GM12878 (cell line): ENCODE data around the gene GLT6D1.

Experiments used
- BRCA1 ChIP-seq: IDR thresholded peaks from 2 replicates; pipeline ENCODE4 v1.6.1; 2011; ENCODE audit warnings: low read depth, low read length, improper control_type of control experiment
- CTCF ChIP-seq, 3 experiments: IDR thresholded peaks in 2 of 3; conservative IDR thresholded peaks in 1 of 3; 2 replicates each; pipeline ENCODE4 v1.5.1; 2011; ENCODE audit warnings: low read depth in 3 of 3, low read length in 3 of 3, mild to moderate bottlenecking in 3 of 3, control low read depth in 2 of 3, moderate library complexity in 2 of 3, inconsistent platforms in 1 of 3, mixed read lengths in 1 of 3; ENCODE audit not compliant: control insufficient read depth in 2 of 3, insufficient read depth in 1 of 3; ENCODE audit errors: extremely low read depth in 1 of 3
- GABPA ChIP-seq: IDR thresholded peaks from 2 replicates; pipeline ENCODE4 v1.6.1; 2014; ENCODE audit warnings: antibody characterized with exemption, low read depth, mild to moderate bottlenecking, inconsistent platforms
- HDAC6 ChIP-seq: fragments of 200-600 bp; sonication (generic); IDR thresholded peaks from one replicate; pipeline ENCODE4 v1.8.0; 2017; ENCODE audit warnings: antibody characterized with exemption; ENCODE audit not compliant: unreplicated experiment
- MYC ChIP-seq: IDR thresholded peaks from 2 replicates; pipeline ENCODE4 v1.6.1; 2011; ENCODE audit warnings: mild to moderate bottlenecking, low read length, moderate library complexity, inconsistent platforms; ENCODE audit not compliant: insufficient read depth, insufficient replicate concordance, insufficient read length, severe bottlenecking
- POLR2AphosphoS5 ChIP-seq: IDR thresholded peaks from 2 replicates; pipeline ENCODE4 v1.6.1; 2011; ENCODE audit warnings: mild to moderate bottlenecking, low read length, inconsistent platforms
- SIN3A ChIP-seq: IDR thresholded peaks from 2 replicates; pipeline ENCODE4 v1.6.1; 2012; ENCODE audit warnings: low read depth, low read length, improper control_type of control experiment
- SMC3 ChIP-seq: IDR thresholded peaks from 2 replicates; pipeline ENCODE4 v1.6.1; 2011; ENCODE audit warnings: low read length, improper control_type of control experiment, borderline replicate concordance
- SP1 ChIP-seq: IDR thresholded peaks from one replicate; pipeline ENCODE4 v1.6.1; 2011; ENCODE audit warnings: low read depth, low read length
- SPI1 ChIP-seq: IDR thresholded peaks from 2 replicates; pipeline ENCODE4 v1.6.1; 2011; ENCODE audit warnings: low read depth, mild to moderate bottlenecking, low read length, moderate library complexity, borderline replicate concordance; ENCODE audit not compliant: insufficient read depth
- ZBED1 ChIP-seq: IDR thresholded peaks from 2 replicates; pipeline ENCODE4 v1.6.1; 2016; ENCODE audit warnings: borderline replicate concordance

GRCh38 chr9:135580664-135581380, 58.5 kb downstream of the GLT6D1 start:
- no peak for TF ChIP-seq MYC
- TF ChIP-seq SMC3: no peak
- TF ChIP-seq POLR2AphosphoS5: no peak
- TF ChIP-seq CTCF (IDR thresholded peaks at IDR 0.05 in 2 of 3, conservative IDR thresholded peaks at IDR 0.05 in 1 of 3; ENCODE audit: control insufficient read depth in 2 of 3, extremely low read depth in 1 of 3, insufficient read depth in 1 of 3, low read depth in 3 of 3, low read length in 3 of 3): no peak
- TF ChIP-seq SIN3A: no peak
- no peak for TF ChIP-seq BRCA1
- no peak for TF ChIP-seq SPI1
- TF ChIP-seq HDAC6: no peak
- TF ChIP-seq SP1: no peak
- no peak for TF ChIP-seq GABPA
- TF ChIP-seq ZBED1: no peak
